Kidney glomerular epithelial cell (primary cell): ENCODE results near the gene ZSWIM3.
A peak's percentile ranks its signal among the peaks of the same experiment; 100 is the strongest.
"Not testable (repeated sequence)": the region's sequence is repeated elsewhere in the genome, so short reads cannot be mapped to it uniquely, and the experiment has no call there.

Source experiments
- DNase-seq: peaks from one replicate; lab custom pipeline; 2025; lab: John Stamatoyannopoulos, UW

Gene ZSWIM3

GRCh38 chr20:45861221-45862075, 4.0 kb downstream of the ZSWIM3 start:
- no peak for DNase-seq

DNA sequence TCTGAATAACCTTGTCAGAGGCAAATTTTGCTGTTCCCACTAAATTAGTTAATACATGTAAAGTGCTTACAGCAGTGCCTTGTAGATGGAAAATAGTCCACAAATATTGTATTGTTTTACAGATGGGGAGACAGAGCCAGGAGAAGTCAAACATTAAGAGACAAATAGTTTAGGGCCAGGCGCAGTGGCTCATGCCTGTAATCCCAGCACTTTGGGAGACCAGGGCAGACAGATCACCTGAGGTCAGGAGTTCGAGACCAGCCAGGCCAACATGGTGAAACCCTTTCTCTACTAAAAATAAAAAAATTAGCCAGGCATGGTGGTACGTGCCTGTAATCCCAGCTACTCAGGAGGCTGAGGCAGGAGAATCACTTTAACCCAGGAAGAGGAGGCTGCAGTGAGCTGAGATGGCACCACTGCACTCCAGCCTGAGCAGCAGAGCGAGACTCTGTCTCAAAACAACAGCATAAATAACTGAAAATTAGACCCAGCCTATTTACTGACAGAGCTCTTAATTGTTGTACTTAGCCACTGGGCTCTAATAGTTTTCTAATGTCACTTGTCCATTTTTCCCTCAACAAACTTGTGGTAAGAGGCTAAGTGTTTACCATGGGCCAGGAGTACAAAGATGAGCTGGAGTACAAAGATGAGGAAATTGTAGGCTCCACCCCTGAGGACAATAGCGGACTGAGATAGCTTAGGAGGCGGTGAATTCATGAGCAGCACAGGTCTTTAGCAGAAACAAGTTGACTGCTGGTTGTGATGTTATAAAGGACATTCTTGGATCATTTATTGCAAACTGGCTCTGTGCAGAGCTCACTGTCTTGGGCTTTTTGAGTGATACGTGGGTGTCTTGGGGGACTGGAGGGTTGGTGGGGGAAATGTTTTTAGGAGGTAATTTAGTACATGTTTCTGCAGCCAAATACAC, 6.4 kb downstream of the ZSWIM3 start:
- no peak for DNase-seq

DNA sequence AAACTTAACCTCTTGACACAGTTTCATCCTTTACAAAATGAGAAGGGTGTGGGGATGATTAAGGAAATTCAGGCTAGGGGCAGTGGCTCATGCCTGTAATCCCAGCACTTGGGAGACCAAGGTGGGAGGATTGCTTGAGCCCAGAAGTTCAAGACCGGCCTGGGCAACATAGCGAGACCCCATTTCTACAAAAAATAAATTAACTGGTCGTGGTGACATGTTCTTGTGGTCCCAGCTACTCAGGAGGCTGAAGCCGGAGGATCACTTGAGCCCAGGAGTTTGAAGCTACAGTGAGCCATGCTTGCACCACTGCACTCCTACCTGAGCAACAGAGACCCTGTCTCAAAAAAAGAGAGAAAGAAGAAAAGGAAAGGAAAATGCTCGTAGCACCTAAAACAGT, 9.0 kb downstream of the ZSWIM3 start:
- no peak for DNase-seq

GRCh38 chr20:45867136-45867818, 9.9 kb downstream of the ZSWIM3 start:
- no peak for DNase-seq

GRCh38 chr20:45867819-45868176, 10.4 kb downstream of the ZSWIM3 start:
- DNase-seq = peak; percentile 77

- DNase-seq = no peak
Measured at GRCh38 chr20:45872626-45873025, 15.2 kb downstream of the ZSWIM3 start.

GRCh38 chr20:45873409-45874103, 16.1 kb downstream of the ZSWIM3 start:
- DNase-seq = no peak

DNA sequence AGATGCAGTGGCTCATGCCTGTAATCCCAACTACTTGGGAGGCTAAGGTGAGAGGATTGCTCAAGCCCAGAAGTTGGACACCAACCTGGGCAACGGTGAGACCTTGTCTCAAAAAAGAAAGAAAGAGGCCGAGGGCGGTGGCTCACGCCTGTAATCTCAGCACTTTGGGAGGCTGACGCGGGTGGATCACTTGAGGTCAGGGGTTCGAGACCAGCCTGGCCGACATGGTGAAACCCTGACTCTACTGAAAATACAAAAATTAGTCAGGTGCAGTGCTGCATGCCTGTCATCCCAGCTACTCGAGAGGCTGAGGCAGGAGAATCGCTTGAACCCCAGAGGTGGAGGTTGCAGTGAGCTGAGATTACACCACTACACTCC, 16.7 kb downstream of the ZSWIM3 start:
- not testable (repeated sequence) for DNase-seq

- no peak for DNase-seq
Measured at GRCh38 chr20:45874576-45874975, 17.2 kb downstream of the ZSWIM3 start.

GRCh38 chr20:45878076-45878761, 20.8 kb downstream of the ZSWIM3 start:
- no peak for DNase-seq

- peak; percentile 98 for DNase-seq
Measured at GRCh38 chr20:45880988-45881788, 23.8 kb downstream of the ZSWIM3 start, which contains the start of gene ZSWIM1. Gene ZSWIM1 (plus strand): TSS chr20:45881227. CDS start chr20:45882593, 1,366 bp downstream.

DNA sequence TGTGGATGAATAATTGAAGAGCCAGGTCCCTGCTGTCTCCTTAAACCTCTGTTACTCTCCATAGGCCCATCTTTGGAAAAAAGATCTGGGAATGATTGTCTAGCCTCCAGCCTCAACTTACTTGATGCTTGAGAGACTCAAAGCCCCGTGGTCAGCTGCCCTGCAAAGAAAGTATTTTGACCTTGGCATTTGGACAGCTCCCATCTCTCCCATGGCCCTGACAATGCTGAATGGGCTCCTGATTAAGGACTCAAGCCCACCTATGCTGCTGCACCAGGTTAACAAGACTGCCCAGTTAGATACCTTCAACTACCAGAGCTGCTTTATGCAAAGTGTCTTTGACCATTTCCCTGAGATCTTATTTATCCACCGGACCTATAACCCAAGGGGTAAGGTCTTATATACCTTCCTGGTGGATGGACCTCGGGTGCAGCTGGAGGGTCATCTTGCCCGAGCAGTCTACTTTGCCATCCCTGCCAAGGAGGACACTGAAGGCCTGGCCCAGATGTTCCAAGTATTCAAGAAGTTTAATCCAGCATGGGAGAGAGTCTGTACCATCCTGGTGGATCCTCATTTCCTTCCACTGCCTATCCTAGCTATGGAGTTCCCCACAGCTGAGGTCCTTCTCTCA, 25.2 kb downstream of the ZSWIM3 start:
- DNase-seq = no peak

DNA sequence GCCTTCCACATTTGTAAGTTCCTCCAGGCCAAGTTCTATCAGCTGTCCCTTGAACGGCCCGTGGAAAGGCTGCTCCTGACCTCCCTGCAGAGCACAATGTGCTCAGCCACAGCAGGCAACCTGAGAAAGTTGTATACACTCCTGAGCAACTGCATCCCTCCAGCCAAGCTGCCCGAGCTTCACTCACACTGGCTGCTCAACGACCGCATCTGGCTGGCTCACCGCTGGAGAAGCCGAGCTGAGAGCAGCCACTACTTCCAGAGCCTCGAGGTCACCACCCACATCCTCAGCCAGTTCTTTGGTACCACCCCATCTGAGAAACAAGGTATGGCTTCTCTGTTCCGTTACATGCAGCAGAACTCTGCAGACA, 25.7 kb downstream of the ZSWIM3 start:
- DNase-seq = no peak

GRCh38 chr20:45886590-45887345, 29.4 kb downstream of the ZSWIM3 start:
- DNase-seq = no peak

- DNase-seq = no peak
Measured at GRCh38 chr20:45887346-45887715, 29.9 kb downstream of the ZSWIM3 start, which contains the start of gene SPATA25. Gene SPATA25 (minus strand): TSS chr20:45887622. CDS start chr20:45887590, 32 bp downstream.

GRCh38 chr20:45888681-45889080, 31.3 kb downstream of the ZSWIM3 start:
- DNase-seq = no peak

DNA sequence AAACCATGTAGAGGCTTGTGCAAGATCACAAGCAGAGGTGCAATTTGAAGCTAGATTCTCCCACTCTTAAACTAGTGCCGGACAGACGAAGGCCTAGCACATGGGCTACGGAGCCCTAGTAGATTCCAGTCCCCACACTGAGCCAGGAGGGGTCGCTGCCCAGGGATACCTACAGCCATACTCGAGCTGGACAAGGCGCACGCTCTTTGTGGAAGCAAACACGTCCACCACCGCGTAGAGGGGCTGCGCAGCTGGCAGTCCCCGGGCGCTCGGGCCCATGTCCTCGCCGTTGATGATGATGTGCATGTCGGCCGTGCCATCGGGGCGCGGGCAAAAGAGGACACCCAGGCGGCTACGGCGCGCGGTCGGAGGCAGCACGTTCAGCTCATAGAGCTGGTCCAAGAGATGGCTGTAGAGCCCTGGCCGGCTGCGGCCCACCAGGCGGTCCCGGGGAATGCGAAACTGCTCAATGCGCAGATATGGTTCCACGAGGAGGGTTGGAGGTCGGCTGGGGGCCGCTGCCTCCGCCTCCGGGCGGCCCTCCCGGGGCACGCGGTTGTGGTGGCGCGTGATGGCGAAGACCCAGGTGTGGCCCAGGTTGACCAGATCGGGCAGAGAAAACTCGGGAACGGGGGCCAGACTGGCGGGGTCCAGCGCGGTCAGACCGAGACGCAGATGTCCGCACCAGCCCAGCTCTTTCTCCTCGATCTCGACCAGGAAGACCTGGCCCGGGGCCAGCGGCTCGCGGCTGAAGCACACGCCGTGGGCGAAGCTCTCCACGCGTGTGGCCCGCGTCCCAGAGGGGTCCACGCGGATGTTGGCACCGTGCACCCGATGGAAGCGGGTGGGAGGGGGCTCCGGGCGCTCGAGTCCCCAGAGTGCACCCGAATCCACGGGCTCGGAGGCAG, 32.9 kb downstream of the ZSWIM3 start:
- peak; percentile 51 for DNase-seq
